NCI-H2227 (cell line): ENCODE results near the gene DHRS3.
A peak's percentile ranks its signal among the peaks of the same experiment; 100 is the strongest.
"Not testable (repeated sequence)": the region's sequence is repeated elsewhere in the genome, so short reads cannot be mapped to it uniquely, and the experiment has no call there.

ENCODE experiments used
- DNase-seq: peaks from one replicate; lab custom pipeline; 2025; ENCODE audit not compliant: unreplicated experiment; lab: John Stamatoyannopoulos, UW

The DHRS3 gene, protein sequence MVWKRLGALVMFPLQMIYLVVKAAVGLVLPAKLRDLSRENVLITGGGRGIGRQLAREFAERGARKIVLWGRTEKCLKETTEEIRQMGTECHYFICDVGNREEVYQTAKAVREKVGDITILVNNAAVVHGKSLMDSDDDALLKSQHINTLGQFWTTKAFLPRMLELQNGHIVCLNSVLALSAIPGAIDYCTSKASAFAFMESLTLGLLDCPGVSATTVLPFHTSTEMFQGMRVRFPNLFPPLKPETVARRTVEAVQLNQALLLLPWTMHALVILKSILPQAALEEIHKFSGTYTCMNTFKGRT

DNA sequence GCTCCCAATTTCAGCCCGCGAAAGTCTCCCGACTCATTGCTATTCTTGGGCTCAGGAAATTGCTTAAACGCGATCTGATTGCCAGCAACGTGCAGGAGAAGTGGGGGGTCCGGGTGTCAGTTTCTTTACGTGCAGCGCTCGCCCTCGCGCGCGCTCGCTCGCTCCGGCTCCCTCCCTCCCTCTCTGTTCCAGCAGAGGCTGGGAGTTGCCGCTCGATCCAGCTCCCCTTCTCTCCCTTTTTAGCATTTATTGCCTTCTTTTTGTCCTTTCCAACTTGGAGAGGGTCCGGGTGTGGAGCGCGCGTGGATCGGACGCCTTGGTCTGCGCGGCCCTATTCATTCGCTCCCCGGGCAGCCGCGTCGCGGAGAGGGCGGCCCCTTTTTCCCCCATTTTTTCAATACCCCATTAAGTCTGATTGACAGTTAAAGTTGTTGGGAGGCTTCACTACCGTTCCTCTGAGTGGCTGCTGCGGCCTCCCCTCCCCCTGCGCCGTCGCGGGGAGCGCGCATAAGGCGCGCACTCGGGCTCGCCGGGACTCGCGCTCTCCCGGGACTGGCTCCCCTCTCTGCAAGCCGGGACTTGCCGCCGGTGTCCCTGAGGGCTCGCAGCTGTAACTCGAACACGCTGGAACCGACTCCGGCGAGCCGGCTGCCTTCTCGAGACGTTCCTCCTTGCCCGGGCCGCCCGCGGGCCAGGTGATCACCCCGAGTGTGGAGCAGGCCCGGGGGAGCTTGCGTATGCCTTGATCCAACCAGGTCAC, at the start of gene DHRS3:
TSS of gene DHRS3 (minus strand) at position 310 of the 760 bp plus-strand sequence. CDS start 862 bp downstream, outside the sequence.
- peak; percentile 73 for DNase-seq

DNA sequence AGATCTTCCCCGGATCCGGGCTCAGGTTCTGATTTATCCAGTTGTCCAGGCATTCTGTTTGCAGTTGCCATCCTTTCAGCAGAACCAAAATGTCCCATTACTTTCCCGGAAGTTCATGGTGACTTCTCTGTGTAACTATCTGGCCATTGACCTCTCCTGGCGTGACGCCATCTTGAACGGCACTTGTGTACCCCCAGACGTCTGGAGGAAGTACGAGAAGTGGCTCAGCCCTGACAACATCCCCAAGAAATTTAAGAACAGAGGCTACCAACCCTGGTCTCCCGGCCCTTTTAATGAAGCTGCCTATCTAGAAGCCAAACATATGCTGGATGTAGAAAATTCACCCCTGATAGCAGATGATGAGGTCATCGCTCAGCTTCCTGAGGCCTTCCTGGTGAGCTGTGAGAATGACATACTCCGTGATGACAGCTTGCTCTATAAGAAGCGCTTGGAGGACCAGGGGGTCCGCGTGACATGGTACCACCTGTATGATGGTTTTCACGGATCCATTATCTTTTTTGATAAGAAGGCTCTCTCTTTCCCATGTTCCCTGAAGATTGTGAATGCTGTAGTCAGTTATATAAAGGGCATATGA, 48.2 kb upstream of the DHRS3 start:
- no peak for DNase-seq

DNA sequence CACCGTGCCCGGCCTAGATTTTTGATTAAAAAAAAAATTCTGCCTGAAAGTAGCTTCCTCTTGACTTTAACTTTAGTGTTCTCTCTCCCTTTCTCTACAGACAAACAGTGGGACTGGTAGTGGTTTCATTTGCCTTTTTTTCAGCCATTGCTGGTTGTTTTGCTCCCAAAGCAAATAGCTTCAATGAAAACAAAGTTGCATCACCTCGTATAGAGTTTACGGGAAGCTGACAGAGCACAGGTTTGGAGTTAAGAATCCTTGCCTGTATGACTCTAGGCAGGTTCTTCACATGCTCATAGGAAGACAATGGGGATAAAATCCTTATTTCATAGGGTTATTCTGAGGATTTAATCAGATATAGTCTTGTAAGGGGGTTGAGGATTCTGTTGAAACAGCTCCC, 47.5 kb upstream of the DHRS3 start:
- DNase-seq = no peak

DNA sequence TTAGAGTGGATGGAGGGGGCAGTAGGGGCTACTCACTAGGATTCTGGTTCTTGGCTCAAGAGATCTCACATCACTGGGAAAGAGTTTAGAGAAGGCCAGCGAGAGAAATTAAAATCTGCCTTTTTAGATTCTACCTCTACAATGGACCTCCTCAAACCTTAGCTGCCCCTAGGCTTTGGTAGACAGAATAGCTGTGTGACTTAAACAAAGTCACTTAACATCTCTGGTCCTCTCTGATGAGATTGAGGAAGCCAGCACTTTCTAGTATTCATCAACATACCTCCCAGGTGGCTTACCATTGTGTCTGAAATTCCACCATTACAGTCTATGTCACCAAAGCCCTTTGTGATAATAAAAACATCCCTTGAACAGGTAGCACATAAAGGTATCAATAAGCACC, 44.5 kb upstream of the DHRS3 start:
- DNase-seq = no peak

DNA sequence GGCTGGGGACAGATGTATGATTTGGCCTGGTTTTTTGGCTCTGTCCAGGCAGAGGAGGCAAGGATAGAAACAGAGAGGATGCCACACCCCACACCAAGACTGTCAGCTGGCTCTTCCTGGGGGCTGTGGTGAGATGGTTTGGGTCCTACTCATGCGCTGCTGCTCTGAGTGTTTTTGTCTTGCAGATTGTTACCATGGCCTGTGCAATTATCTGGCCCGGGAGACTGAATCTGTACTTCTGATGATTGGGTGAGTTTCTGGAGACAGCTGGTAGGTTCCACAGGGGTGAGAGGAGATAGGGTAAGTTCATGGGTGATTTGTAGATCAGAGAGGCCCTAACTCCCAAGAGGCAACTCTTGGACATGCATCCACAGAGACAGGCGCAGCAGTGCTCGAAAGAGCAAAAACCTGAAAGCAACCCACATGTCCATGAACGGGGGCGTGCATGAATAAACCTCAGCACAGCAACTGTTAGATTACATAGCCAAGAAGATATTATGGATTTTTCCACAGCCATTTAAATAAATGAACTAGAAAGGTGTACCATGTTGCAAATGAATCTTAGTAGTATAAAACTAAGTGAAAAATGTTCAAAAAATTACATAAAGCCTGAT, 43.7 kb upstream of the DHRS3 start:
- DNase-seq = no peak

DNA sequence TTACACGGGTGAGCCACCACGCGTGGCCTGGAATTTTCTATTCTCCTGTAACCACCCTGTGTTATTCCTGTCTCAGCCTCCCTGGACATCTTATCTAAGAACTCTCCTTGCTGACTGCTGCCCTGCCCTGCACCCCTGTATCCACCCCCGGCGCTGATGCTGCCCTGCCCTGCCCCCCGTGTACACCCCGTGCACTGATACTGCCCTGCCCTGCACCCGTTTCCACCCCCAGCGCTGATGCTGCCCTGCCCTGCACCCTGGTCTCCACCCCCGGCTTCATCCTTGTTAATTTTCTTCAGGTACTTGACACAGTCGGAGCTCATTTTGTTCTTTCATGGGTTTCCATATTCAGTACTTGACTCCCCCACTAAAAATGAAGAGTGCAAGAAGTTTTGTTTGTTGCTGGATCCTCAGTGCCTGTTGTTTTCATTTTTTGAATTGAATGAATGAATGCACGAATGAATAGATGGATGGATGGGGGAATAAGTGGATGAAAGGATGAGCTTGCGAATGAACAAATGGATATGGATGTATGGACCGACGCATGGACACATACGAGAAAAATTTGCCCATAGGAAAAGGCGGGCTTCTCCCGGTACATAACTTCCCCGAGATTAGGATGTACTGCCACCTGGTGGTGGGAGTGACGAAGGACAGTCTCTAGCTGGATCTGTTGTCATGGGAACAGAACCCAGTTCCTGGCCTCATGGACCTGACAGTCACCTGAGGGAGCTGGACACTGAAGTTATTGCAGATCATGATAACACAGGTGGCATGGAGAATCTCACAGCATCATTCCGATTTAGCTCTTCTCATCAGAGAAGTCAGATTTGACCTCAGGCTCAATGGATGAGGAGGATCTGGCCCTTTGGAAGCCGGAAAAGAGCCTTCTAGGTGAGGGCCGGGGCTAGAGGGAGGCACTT, 40.8 kb upstream of the DHRS3 start:
- peak; percentile 90 for DNase-seq

DNA sequence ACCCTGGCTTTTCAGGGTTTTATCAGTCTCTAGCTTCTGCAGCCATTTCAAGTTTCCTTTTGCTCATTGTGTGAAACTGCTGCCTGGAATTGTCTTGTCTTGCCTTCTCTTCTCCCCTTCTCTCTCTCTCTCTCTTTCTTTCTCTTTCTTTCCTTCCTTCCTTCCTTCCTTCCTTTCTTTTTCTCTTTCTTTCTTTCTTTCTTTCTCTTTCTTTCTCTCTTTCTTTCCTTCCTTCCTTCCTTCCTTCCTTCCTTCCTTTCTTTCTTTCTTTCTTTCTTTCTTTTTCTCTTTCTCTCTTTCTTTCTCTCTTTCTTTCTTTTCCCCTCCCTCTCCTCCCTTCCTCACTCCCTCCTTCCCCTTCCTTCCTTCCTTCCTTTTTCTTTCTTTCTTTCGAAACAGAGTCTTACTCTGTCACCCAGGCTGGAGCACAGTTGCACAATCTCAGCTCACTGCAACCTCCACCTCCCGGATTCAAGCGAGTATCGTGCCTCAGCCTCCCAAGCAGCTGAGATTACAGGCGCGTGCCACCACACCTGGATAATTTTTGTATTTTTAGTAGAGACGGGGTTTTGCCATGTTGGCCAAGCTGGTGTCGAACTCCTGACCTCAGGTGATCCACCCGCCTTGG, 40.0 kb upstream of the DHRS3 start:
- DNase-seq = not testable (repeated sequence)

DNA sequence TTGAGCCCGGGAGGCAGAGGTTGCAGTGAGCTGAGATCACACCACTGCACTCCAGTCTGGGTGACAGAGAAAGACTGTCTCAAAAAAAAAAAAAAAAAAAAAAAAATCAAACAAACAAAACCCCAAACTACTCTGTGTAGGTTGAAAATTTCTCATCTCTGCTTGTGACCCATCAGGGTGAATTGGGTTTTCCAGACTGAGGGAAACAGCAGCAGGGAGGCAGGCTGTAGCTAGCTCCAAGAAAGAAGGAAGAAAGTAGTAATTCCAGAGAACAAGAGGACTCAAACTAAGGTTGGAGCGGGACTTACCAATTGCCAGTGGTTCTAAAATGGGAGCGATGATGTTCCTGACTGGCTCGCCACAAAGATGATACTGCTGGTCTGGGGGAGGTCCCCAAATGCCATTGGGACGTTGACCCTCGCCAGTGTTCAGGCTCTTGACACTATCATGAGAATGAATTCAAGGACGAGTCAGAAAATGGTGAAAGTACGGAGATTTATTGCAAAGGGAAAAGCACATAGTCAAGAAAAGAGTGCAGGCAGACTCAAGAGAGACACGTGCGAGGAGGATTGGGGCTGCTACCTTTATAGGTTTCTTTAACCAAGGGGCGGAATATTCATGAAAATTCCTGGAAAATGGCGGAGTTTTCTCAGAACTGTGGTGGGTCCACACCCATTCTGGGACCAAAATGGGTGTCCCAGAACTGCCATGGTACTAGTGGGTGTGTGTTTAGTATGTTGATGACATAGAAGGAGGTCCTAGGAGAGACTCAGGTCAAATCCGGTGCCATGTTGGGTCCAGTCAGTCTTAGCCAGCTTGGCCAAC, 39.3 kb upstream of the DHRS3 start:
- DNase-seq = no peak

DNA sequence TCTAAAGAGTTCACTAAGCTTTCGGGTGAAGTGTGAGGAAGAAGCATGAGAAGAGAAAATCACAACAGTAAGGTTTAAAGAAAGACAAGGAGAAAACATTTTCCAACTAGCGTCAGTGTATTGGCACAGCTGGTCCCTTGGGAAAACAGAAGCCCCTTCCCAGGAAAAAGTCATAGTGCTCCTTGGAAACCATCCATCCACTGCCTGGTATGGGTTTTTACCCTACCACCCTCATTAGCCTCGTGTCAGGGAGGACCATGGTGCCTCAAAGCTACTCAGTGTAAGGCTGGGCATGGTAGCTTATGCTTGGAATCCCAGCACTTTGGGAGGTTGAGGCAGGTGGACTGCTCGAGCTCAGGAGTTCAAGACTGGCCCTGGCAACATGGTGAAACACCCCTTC, 38.6 kb upstream of the DHRS3 start:
- DNase-seq = no peak

DNA sequence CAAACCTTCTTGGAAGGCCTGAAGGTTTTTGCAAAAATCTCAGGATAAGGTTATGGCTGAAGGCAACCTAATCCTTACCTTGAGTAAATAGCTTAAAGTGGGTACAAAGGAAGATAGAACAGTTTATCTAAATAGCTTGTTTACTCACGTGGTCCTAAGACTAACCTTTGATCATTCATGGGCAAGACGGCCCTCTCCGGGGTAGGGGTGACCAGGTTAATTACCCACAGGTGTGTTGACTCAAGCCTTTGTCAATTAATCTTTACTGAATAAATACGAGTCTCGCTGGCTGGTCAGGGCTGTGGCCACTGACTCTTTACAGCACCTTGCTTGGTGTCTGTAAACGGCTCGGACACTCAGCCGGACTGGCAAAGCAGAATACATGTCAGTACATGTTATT, 36.6 kb upstream of the DHRS3 start:
- DNase-seq = no peak

DNA sequence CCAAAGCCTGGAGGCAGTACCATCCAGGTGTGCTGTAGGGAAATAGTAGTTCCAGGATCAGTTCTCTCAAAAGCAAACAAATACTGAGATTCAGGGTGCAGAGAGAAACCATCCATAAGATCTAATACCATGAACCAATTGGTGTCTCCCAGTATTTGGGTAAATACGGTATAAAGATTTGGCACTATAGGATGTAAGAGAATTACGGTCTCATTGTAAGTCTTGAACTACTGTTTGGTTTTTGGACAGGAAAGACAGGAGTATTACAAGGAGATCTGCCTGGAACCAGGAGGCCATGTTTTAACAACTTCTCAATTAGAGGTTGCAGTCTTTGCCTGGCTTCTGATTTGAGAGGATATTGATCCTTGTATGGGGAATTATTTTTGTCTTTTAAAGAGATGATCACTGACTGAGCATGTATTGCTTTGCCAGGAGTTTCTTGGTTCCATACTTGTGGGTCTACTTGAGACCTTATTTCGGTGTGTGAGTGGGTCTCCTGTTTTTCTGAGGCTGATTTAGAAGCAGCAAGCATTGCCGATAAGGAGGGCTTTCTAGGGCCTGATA, 36.1 kb upstream of the DHRS3 start:
- DNase-seq = no peak

DNA sequence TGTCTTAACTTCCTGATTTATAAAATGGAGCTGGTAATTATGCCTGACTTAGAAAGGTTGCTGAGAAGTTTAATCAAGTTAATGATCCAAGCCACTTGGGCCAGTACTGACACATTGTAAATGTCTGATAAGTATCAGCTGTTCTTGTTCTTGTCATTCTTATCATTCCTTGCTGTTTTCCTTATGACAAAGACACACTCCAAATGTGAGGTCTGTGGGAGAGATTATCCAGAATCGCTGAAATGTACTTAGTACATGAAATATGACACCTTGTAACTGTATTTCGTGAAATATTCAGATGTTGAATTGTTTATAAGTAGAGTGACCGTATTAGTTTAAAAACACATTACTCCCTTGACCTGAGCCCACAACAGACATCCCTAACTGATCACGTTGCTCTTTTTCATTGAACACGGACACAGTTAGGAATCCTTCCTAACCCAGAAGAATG, 32.0 kb upstream of the DHRS3 start:
- no peak for DNase-seq

DNA sequence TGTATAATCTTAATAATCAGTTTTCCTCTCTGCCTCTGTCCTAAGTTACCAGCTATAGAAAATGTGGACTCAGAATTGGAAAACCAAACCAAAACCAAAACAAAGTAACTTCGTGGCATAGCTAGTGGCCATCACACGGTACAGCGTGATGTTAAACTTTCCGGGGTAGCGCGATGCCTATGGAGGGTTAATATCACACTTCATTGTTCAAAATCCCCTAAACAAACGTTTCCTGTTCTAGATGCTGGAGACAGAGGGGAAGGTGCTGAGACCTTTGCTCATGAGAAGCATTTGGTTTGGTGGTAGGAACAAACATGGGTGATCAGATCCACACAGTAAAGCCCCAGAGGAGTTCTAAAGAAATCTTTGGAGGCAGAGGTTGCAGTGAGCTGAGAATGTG, 30.7 kb upstream of the DHRS3 start:
- DNase-seq = no peak

DNA sequence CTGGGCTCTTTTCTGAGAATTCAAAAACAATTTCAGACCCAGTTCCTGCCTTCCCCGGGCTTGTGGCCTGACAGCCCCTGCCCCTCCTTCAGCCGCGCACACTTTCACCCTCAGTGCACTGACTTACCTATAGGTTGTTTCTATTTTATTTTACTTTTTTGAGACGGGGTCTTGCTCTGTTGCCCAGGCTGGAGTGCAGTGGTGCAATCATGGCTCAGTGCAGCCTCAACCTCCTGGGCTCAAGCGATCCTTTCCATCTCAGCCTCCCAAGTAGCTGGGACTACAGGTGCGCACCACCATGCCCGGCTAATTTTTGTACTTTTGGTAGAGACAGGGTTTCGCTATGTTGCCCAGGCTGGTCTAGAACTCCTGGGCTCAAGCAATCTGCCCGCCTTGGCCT, 27.4 kb upstream of the DHRS3 start:
- DNase-seq = not testable (repeated sequence)

DNA sequence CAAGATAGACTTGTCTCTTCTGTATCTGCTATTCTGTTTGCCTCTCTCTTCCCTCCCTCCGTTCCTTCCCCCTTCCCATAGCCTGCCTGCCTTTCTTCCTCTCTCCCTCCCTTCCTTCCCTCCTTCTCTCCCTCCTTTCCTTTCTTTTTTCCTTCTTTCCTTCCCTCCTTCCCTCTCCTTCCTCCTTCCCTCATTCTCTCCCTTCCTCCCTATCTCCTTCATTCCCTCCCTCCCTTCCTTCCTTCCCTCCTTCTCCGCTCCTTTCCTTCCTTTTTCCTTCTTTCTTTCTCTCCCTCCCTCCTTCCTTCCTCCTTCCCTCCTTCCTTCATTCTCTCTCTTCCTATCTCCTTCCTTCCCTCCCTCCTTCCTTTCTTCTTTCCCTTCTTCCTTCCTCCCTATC, 26.8 kb upstream of the DHRS3 start:
- DNase-seq = no peak

DNA sequence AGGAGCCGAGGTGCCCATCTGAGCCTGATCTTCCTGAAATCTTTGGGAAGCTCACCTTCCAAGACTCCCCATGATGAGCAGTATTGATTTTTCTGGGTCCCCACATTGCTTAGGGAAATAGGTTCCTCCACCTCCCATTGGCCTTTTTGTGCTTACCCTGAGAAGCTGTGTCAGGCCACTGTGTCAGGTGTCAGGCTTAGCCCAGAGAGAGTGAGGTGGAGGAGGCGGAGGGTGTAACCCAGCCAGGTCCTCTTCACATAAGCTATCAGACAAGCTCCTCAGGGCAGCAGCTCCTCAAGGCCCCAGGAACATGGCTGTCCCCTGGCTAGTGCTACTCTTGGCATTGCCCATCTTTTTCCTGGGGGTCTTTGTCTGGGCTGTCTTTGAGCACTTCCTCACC, 26.2 kb upstream of the DHRS3 start:
- DNase-seq = no peak

DNA sequence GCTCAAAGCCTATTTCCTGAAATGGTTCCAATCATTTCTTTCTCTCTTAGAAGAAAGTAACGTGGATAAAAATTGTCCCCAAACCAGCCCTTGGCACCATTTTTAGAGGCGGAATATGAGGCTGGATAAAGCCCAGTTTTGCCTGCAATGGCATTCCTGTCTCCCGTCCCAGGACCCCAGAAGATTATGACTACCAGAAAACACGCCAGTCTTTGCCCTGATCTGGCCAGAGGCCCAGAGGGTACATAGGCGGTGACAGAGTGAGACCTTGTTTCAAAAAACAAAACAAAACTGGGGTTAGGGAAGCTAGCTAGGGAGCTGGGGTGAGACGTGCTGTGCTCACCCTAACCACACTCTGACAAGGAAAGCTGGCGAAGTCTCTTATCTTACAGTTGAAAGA, 25.8 kb upstream of the DHRS3 start, which contains the start of gene AADACL4:
TSS of gene AADACL4 (plus strand) at position 301 of the 400 bp plus-strand sequence. CDS start 462 bp downstream, outside the sequence.
- DNase-seq = no peak

DNA sequence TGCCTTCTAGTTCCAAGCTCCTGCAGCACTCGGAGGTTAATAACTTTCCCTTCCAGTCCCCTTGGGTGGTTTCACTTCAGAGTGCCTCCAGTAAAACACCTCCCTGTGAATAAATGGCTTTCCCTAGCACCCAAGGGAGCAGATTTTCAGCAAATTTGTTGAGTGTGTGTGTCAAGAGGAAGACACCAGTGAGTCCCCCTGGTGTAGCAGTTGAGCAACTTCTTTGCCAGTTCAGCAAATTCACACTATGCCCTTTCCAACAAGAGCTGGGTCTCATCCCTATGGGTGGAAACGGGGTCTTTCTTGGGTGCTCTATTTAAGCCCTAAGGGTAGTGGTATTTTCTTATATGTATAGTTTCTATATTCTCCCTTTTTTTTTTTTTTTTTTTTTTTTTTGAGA, 25.1 kb upstream of the DHRS3 start:
- DNase-seq = no peak

DNA sequence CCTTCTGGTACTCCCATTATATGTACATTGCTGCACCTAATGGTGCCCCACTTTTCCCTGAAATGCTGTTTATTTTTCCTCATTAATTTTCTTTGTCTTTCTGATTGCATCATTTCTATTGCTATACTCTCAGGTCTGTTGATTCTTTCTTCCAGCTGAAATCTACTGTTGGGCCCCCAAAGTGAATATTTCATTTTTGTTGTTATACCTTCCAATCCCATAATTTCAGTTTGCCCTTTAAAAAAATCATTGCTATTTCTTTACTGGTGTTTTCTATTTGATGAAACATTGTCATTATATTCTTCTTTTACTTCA, 22.9 kb upstream of the DHRS3 start:
- no peak for DNase-seq
